Measurements from ENCODE around the gene ZNF438.

Gene ZNF438

GRCh38 chr10:30830315-30831230 lies 201.1 kb downstream of the ZNF438 start:
- DNase-seq (ENCODE audit: low read depth in 3 of 3, low spot score in 1 of 3) = no peak

DNA sequence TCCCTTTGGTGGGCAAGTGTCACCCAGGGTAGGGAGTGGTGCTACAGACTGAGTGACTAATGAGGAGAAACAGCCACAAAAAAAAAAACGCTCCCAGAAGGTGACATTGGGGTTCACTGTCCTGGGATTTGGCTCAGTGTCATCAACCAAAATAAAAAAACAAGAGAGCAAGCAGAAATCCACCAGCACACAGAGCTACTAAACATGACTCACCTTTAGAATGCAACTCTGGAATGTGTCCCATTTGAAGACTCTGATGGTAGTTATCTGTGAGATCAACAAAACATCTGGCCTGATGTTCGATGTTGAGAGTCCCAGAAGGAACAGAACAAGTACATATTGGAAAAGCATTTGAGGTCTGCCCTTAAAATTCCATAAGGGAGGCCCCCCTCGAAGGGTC lies 201.8 kb downstream of the ZNF438 start:
- no peak for DNase-seq (ENCODE audit: low read depth in 3 of 3, low spot score in 1 of 3)

DNA sequence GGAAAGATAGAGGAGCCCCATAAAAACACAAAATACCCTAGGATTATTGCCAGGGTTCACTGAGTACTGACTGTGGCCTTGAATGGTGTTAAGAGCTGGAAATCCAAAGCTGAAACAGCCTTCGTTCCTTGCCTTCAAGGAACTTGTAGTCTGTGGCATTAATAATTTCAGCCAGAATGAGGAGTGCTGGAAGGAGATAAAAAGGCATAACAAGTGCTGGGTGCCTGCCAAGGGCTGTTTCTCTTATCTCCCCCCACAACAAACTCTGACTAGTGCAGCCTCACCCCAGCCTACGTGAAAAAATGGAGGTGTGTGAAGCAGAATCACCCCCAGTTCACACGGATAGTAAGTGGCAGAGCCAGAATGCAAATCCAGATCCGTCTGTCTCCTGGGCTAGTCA lies 203.0 kb downstream of the ZNF438 start:
- DNase-seq (ENCODE audit: low read depth in 3 of 3, low spot score in 1 of 3) = no peak

- no peak for DNase-seq (ENCODE audit: low read depth in 3 of 3, low spot score in 1 of 3)
Observed at GRCh38 chr10:30828164-30828563, 203.5 kb downstream of the ZNF438 start.

GRCh38 chr10:30827531-30828120 lies 204.0 kb downstream of the ZNF438 start:
- DNase-seq (ENCODE audit: low read depth in 3 of 3, low spot score in 1 of 3) = no peak

DNA sequence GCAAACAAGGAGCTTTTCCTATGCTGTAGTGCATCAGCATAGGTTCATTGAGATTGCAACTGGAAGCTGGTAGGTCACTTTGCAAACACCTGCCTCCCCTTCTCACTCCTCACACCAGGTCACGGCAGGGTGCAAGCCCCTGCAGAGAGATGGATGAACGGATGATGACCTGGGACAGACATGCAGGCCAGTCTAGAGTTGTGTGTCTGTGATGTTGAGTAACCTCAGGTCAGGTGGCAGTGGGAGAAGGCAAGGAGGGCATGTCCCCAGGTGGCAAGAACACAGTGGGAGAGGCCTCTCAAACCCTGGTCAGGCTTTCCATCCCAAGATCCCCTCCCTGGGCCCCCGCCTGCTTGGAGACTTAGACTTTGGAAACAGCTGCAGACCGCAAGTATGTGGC lies 205.0 kb downstream of the ZNF438 start:
- no peak for DNase-seq (ENCODE audit: low read depth in 3 of 3, low spot score in 1 of 3)

- no peak for DNase-seq (ENCODE audit: low read depth in 3 of 3, low spot score in 1 of 3)
Observed at GRCh38 chr10:30825495-30825894, 206.2 kb downstream of the ZNF438 start.

DNA sequence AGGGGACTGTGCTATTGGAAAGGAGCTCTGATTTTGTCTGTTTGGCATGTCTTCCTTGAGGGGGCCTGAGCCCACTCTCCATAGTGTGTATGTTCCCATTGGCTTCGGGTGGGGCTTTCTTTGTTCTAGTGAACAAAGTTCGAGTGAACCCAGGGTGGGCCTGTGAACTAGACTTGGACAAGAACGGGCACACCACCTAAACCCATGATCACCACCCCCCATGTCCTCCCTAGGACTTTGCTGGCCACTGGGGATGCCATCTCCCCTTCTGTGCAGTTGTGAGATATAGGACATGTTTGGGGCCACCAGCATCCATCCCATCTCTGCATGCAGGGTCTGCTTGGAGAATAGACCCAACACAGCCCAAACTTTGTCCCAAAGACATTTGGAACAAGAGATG lies 206.6 kb downstream of the ZNF438 start:
- no peak for DNase-seq (ENCODE audit: low read depth in 3 of 3, low spot score in 1 of 3)

GRCh38 chr10:30823651-30824050 lies 208.0 kb downstream of the ZNF438 start:
- DNase-seq (ENCODE audit: low read depth in 3 of 3, low spot score in 1 of 3) = no peak

DNA sequence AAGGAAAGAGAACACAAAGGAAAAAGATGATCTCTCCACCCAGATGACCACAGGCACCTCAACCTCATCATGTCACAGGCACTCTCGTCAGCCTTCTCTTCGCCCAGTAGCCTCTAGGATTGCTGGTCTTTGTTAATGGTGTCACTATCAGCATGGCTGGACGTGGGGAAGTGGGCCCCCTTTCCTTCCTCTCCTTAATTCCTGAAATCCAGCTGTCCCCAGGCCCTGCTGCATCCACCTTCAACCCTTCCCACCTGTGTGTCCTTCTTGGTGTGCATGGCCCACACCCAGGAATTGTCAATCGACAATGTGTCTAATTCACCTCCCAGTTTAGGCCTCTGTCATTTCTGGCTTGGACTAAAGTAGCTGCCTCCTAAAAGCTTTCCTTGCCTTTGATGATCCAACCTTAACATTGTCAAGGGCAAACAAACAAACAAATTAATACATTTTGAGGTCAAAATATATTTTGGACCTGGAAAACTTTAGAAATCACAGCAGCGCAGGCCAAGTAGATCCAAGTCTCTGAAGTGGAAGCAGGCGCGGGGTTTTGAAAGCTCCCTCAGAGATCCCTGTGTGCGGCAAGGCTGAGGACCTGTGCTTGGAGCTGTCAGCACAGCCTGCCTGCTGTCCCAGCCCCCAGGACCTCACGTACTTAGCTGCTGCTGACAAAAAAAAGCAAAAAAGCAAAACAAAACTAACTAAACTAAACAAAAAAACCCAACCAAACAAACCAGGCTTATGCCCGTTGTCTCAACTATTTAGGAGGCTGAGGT lies 208.8 kb downstream of the ZNF438 start:
- no peak for DNase-seq (ENCODE audit: low read depth in 3 of 3, low spot score in 1 of 3)

- DNase-seq (ENCODE audit: low read depth in 3 of 3, low spot score in 1 of 3) = no peak
Observed at GRCh38 chr10:30821994-30822692, 209.5 kb downstream of the ZNF438 start.

DNA sequence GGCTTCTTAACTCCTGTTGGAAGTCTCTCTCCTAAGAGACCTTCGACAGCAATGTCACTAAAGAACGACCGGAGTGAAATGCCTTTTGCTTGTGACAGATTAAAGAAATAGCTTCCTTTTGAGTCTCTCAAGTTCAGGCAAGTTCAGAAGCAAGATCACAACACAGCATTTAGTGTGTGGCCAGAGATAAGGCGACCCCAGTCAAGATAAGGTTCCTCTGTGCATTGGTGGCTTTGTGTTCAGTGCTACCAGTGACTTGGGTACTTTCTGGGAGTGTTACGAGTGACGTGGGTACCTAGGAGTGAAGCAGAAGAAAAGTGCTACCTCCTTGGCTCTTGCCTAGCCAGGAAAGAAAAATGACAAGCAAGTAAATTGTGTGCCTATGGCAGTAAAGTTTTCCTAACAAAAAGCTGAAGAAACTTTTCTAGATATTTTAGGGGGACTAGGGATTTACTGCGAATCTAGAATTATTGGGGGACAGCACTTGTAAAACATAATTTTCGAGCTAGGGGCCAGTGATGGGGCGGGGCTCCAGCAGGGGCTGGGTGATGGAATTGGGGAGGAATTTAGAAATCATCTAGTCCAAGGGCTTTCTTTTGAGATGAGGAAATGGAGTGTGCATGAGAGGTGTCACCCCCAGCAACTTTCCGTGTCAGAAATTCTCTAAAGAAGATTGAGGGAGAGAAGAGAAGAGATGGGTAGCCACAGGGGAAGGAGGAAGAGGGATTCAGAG lies 210.2 kb downstream of the ZNF438 start:
- no peak for DNase-seq (ENCODE audit: low read depth in 3 of 3, low spot score in 1 of 3)

- no peak for DNase-seq (ENCODE audit: low read depth in 3 of 3, low spot score in 1 of 3)
Observed at GRCh38 chr10:30820261-30820991, 211.2 kb downstream of the ZNF438 start.

- no peak for DNase-seq (ENCODE audit: low read depth in 3 of 3, low spot score in 1 of 3)
Observed at GRCh38 chr10:30819341-30820181, 212.1 kb downstream of the ZNF438 start.

GRCh38 chr10:30818854-30819253 lies 212.8 kb downstream of the ZNF438 start:
- no peak for DNase-seq (ENCODE audit: low read depth in 3 of 3, low spot score in 1 of 3)

GRCh38 chr10:30818010-30818660 lies 213.5 kb downstream of the ZNF438 start:
- DNase-seq (ENCODE audit: low read depth in 3 of 3, low spot score in 1 of 3) = no peak

DNA sequence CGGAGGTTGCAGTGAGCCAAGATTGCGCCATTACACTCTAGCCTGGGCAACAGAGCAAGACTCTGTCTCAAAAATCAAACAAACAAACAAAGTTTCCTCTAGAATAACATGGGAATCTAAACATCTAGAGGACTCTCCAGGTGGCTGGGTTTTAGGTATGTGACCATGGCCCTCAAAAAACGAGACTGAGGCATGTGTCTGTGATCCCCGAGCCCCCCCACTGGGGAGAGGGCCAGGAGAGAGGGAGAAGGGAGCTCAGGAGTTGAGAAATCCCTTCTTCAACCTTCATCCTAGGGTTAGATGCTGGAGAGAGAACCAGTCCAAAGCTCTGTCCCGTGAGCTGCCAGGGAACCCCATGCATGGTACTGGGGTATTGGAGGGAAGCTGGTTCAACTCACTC lies 214.1 kb downstream of the ZNF438 start:
- no peak for DNase-seq (ENCODE audit: low read depth in 3 of 3, low spot score in 1 of 3)

DNA sequence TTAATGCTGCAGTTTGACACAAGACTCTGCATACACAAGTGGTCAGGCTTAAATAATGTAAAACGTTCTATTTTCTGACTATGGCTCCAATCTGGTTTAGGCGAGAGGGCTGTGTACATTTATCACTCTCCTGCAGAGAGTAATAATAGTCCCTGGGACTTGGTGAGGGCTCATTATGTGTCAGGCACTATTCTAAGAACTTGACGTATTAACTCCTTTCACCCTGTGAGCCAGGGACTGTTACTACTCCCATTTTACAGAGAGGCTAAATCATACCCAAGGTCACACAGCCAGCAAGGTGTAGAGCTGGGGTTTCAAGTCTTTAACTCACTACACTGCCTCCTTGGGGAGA lies 214.9 kb downstream of the ZNF438 start:
- DNase-seq (ENCODE audit: low read depth in 3 of 3, low spot score in 1 of 3) = no peak
